Stimulated activated CD8-positive, alpha-beta memory T cell treated with anti-CD3 and anti-CD28 coated beads, Interleukin-2, amount 100 ng/mL, for 1 hour (primary cell): ENCODE measurements around the gene ACSF3.

Experiments used
- DNase-seq, 2 donors: peaks; one replicate each; pipeline ENCODE4 v3.0.0-alpha.2; 2020; ENCODE audit warnings: low read depth in 2 of 2

Gene ACSF3

GRCh38 chr16:89112377-89113151 is 18.9 kb downstream of the ACSF3 start:
- DNase-seq, result no peak

GRCh38 chr16:89113152-89113547 is 19.5 kb downstream of the ACSF3 start:
- DNase-seq, result no peak

- DNase-seq, result no peak
Measured at GRCh38 chr16:89113661-89114060, 20.0 kb downstream of the ACSF3 start.

- DNase-seq, result no peak
Measured at GRCh38 chr16:89114159-89114981, 20.7 kb downstream of the ACSF3 start.

- DNase-seq, result peak; percentile 64 to 75
Measured at GRCh38 chr16:89115216-89115861, 21.7 kb downstream of the ACSF3 start.

GRCh38 chr16:89116341-89117226 is 22.9 kb downstream of the ACSF3 start:
- DNase-seq, result no peak

GRCh38 chr16:89117227-89117974 is 23.7 kb downstream of the ACSF3 start:
- no peak for DNase-seq

GRCh38 chr16:89117975-89118289 is 24.3 kb downstream of the ACSF3 start:
- no peak for DNase-seq

GRCh38 chr16:89118361-89119165 is 24.9 kb downstream of the ACSF3 start:
- no peak for DNase-seq

GRCh38 chr16:89119166-89119621 is 25.5 kb downstream of the ACSF3 start:
- no peak for DNase-seq

GRCh38 chr16:89119661-89120141 is 26.0 kb downstream of the ACSF3 start:
- no peak for DNase-seq

GRCh38 chr16:89120281-89120680 is 26.6 kb downstream of the ACSF3 start:
- no peak for DNase-seq

GRCh38 chr16:89120921-89121351 is 27.3 kb downstream of the ACSF3 start:
- no peak for DNase-seq

GRCh38 chr16:89121691-89122321 is 28.2 kb downstream of the ACSF3 start:
- no peak for DNase-seq

- DNase-seq, result peak; percentile 11 to 37
Measured at GRCh38 chr16:89122322-89122851, 28.7 kb downstream of the ACSF3 start.

GRCh38 chr16:89123001-89123830 is 29.6 kb downstream of the ACSF3 start:
- DNase-seq, result no peak

GRCh38 chr16:89123831-89124100 is 30.1 kb downstream of the ACSF3 start:
- no peak for DNase-seq

- DNase-seq, result no peak
Measured at GRCh38 chr16:89129378-89129777, 35.7 kb downstream of the ACSF3 start.
